NCI-H774 (cell line): ENCODE results near the gene KCNK1.

ENCODE experiments used
- DNase-seq: peaks from one replicate; lab custom pipeline; 2025; lab: John Stamatoyannopoulos, UW

KCNK1 gene

GRCh38 chr1:233704898-233705723 lies 91.2 kb downstream of the KCNK1 start:
- DNase-seq: no peak

GRCh38 chr1:233707153-233707879 lies 93.4 kb downstream of the KCNK1 start:
- peak; percentile 53 for DNase-seq

- no peak for DNase-seq
Measured at GRCh38 chr1:233707880-233708815, 94.2 kb downstream of the KCNK1 start.

GRCh38 chr1:233710031-233710430 lies 96.1 kb downstream of the KCNK1 start:
- no peak for DNase-seq

GRCh38 chr1:233710507-233710906 lies 96.6 kb downstream of the KCNK1 start:
- DNase-seq: no peak

GRCh38 chr1:233714631-233715217 lies 100.8 kb downstream of the KCNK1 start:
- peak; percentile 97 for DNase-seq

- DNase-seq: no peak
Measured at GRCh38 chr1:233718057-233718456, 104.2 kb downstream of the KCNK1 start.

- DNase-seq: no peak
Measured at GRCh38 chr1:233719655-233720341, 105.9 kb downstream of the KCNK1 start.

- peak; percentile 49 for DNase-seq
Measured at GRCh38 chr1:233721004-233721595, 107.2 kb downstream of the KCNK1 start.
